Thoracic aorta (tissue), 2 donors: ENCODE measurements around the gene MMD2. TPM values are rescaled to one million over a fixed set of nuclear protein-coding genes. Genes with fewer than 3 reads are reported as not detected.
A peak's percentile ranks its signal among the peaks of the same experiment; 100 is the strongest.

Experiments
- ATAC-seq: fragments of 150-250 bp; one replicate; pipeline ENCODE4 v1.8.0; 2017; ENCODE audit warnings: low read depth; ENCODE audit not compliant: insufficient number of reproducible peaks, low FRiP score
- DNase-seq: peaks from one replicate; pipeline ENCODE4 v3.0.0-alpha.2; 2020; ENCODE audit warnings: low spot score
- H3K27ac ChIP-seq, 2 donors: fragments of 200-600 bp; sonication (generic); 1 replicate in 1 of 2; 2 replicates in 1 of 2; pipeline ENCODE4 v1.5.1; 2016; ENCODE audit warnings: mild to moderate bottlenecking in 2 of 2, moderate library complexity in 2 of 2
- H3K27me3 ChIP-seq: fragments of 200-600 bp; sonication (generic); replicated peaks from 2 replicates; pipeline ENCODE4 v1.6.0; 2016; ENCODE audit warnings: mild to moderate bottlenecking; ENCODE audit not compliant: insufficient read depth
- H3K36me3 ChIP-seq: fragments of 200-600 bp; sonication (generic); one replicate; pipeline ENCODE4 v1.5.1; 2016
- H3K4me1 ChIP-seq, 2 donors: fragments of 200-600 bp; sonication (generic); 1 replicate in 1 of 2; 2 replicates in 1 of 2; pipeline versions ENCODE4 v1.5.1 to v1.6.0; 2016; ENCODE audit warnings: low read depth in 2 of 2, mild to moderate bottlenecking in 1 of 2; ENCODE audit not compliant: control insufficient read depth in 1 of 2
- H3K4me3 ChIP-seq: fragments of 200-600 bp; sonication (generic); 2 replicates; pipeline ENCODE4 v1.5.1; 2016; ENCODE audit warnings: mild to moderate bottlenecking
- H3K9me3 ChIP-seq: fragments of 200-600 bp; sonication (generic); 2 replicates; pipeline ENCODE4 v1.5.1; 2016
- total RNA-seq, 2 donors: library from RNA; depleted of rRNA; stranded (reverse); fragments of >200 nt; gene quantifications; one replicate each; pipeline versions ENCODE4 v1.1.0 to v1.2.3, GENCODE V29; 2016
- TF ChIP-seq, protein P1 (sequence below): fragments of 200-600 bp; sonication (generic); IDR thresholded peaks from one replicate; pipeline ENCODE4 v1.5.1; 2019; ENCODE audit warnings: antibody characterized with exemption

Gene MMD2
- total RNA-seq, 2 donors from 2014 or later: not detected

DNA sequence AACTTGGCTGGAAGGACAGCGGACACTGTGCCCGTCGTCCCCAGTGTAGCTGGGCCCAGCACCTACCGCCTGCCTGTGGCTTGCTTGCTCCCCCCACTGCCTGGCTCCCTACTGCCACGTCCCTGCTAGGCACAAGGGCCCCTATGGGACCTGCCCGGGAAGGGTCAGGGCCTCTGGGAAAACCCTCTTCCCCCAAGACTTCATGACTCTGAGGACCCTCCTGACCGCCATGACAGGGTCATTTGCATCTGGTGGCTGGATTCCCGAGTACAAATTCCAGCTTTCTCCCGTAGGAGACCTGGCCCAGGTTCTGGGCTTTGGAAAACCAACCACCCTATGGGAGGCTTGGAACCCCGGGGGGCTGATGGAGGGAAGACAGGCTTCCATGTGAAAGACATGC, 1.4 kb upstream of the MMD2 start:
- Histone ChIP-seq H3K4me3 (no peak overlapping the region), H3K4me1 (peaks cover 7% of the 10 kb centered on the region in 2 donors), H3K27me3 (peaks cover 11% of the 10 kb centered on the region), H3K9me3 (no peaks in the 10 kb centered on the region), H3K36me3 (no peaks in the 10 kb centered on the region), H3K27ac (no peak overlapping the region)
- TF ChIP-seq, protein P1, sequence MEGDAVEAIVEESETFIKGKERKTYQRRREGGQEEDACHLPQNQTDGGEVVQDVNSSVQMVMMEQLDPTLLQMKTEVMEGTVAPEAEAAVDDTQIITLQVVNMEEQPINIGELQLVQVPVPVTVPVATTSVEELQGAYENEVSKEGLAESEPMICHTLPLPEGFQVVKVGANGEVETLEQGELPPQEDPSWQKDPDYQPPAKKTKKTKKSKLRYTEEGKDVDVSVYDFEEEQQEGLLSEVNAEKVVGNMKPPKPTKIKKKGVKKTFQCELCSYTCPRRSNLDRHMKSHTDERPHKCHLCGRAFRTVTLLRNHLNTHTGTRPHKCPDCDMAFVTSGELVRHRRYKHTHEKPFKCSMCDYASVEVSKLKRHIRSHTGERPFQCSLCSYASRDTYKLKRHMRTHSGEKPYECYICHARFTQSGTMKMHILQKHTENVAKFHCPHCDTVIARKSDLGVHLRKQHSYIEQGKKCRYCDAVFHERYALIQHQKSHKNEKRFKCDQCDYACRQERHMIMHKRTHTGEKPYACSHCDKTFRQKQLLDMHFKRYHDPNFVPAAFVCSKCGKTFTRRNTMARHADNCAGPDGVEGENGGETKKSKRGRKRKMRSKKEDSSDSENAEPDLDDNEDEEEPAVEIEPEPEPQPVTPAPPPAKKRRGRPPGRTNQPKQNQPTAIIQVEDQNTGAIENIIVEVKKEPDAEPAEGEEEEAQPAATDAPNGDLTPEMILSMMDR: no peak
- DNase-seq (no peak), ATAC-seq (no peak)

DNA sequence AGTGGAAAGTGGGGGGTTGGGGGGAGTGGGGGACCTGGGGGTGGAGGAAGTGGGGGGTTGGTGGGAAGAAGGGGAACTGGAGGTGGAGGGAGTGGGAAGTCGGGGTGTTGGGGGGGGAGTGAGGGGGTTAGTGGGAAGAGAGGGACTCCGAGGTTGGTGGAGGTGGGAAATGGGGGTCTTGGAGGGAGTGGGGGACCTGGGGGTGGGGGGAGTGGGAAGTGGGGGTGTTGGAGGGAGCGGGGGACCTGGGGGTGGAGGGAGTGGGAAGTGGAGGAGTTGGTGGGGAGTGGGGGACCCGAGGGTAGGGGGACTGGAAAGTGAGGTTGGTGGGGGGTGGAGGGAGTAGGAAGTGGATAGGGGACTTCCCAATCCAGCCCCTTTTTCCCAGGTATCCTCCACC, 906 bp upstream of the MMD2 start:
- TF ChIP-seq, protein P1: no peak
- ATAC-seq: no peak
- DNase-seq: no peak
- Histone ChIP-seq H3K27me3 (peaks cover 11% of the 10 kb centered on the region), H3K9me3 (no peaks in the 10 kb centered on the region), H3K4me1 (peaks cover 7% of the 10 kb centered on the region in 2 donors), H3K4me3 (no peak overlapping the region), H3K36me3 (no peaks in the 10 kb centered on the region), H3K27ac (no peak overlapping the region)

DNA sequence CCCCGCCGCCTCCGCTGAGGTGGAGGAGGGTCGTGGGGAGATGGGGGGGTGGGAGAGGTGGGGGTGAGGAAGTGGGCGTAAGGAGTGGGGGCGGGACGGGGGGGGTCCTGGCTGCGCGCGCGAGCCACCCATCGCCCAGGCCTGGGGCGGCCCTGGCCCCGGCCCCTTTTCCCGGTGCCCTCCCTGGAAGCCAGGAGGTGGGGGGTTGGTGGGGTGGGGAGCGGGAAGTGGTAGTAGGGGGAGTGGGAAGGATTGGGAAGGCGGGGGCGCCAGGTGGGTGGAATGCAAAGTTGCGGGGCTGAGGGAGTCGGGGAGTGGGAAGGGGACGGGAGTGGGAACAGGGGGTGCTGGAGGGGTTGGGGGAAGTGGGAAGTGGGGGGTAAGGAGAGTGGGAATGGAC, 319 bp upstream of the MMD2 start:
- H3K4me3 ChIP-seq: peak overlapping the region; percentile 66
- H3K4me1 ChIP-seq: peaks cover 7% of the 10 kb centered on the region in 2 donors
- peaks cover 11% of the 10 kb centered on the region for H3K27me3 ChIP-seq
- H3K36me3 ChIP-seq: no peaks in the 10 kb centered on the region
- DNase-seq: no peak
- TF ChIP-seq, protein P1: no peak
- H3K9me3 ChIP-seq: no peaks in the 10 kb centered on the region
- H3K27ac ChIP-seq: no peak overlapping the region
- no peak for ATAC-seq

DNA sequence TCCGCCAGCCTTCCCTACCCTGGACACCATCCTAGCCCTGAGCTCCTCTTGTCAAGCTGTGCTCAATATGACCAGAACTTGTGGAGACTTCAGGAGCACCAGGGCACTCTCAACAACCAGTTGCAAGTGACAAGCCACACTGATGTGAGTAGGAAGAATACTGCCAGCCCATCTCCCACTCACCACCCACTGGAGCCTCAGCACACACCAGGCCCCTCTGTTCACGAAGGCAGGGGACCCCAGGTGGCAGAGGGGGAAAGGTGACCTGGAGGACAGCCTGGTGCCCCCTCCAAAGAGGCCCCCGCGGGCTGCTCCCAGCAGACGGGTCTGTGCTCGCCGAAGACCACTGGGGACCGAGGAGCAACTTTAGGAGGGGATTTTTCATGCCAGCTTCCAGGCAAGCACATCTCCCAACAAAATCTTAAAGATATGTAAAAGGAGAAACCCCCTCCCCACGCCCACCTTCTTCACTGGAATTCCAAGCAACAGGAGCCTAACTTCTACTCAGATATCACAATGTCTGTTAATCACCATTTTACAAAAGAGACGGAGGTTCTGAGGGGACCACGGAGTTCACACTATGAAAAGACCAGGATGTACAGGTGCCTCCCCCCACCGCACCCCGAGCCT, 1.0 kb downstream of the MMD2 start:
- no peaks in the 10 kb centered on the region for H3K9me3 ChIP-seq
- H3K27me3 ChIP-seq: peaks cover 11% of the 10 kb centered on the region
- H3K27ac ChIP-seq: no peak overlapping the region
- TF ChIP-seq, protein P1: no peak
- H3K36me3 ChIP-seq: no peaks in the 10 kb centered on the region
- H3K4me1 ChIP-seq: peaks cover 7% of the 10 kb centered on the region in 2 donors
- DNase-seq (no peak), ATAC-seq (no peak)
- H3K4me3 ChIP-seq: peak overlapping the region; percentile 66

DNA sequence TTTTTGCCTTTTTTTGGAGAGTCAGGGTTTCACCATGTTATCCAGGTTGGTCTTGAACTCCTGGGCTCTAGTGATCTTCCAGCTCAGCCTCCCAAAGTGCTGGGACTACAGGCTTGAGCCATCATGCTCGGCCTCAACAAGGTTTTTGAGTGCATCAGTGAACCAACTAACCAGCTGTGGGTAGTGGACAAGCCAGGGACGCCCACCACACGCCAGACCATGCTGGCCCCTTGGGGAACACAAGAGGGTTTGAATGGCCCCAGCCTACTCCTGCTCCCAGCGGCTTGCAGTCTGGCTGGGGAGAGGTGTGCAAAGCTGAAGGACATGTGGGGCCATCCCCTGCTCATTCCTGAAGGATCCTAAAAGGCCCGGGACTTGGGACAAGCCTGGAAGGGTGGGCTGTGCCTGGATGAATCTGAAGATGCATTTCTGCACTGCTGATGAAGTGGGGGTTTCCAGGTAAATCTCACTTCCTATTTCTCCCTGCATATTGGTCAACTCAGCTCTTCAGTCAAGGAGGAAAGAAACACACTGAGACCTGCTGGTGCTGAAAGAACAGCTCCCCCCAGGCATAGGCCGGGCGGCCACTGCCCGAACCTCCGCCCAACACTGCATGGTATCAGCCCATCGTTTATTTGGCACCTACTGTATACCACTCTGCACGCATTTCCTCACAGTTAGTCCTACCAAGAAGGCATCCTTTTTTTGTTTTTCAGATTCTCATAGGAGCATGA, 6.9 kb downstream of the MMD2 start:
- Histone ChIP-seq H3K4me3 (no peak overlapping the region), H3K27ac (no peak overlapping the region), H3K4me1 (no peaks in the 10 kb centered on the region), H3K27me3 (no peaks in the 10 kb centered on the region), H3K36me3 (no peaks in the 10 kb centered on the region), H3K9me3 (no peaks in the 10 kb centered on the region)
- DNase-seq (no peak), ATAC-seq (no peak)
- TF ChIP-seq, protein P1: no peak
